Measurements from ENCODE around the gene IP6K1.

The IP6K1 gene

DNA sequence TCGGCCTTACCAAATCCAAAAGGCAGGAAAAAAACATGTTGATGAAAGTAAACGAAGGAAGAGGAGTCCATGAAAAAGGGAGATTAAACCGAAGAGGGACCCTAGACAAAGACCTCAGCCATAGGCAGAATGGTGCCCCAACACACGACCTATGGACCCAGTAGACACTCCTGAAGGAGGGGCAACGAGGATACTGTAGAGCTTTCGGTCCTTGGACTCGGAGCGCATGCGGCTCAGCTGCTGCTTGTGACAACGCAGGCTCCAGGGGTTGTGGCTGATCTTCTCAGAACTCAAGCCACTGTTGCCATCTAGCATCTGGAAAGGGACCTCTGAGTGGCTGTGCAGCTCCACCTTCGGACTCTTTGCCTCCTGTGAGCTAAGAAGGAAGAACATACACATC lies 53.7 kb downstream of the IP6K1 start:
- no peak for DNase-seq
- in situ Hi-C loops (cut with HindIII; ENCODE audit: low pct_ligation_motif_present, low pct_unique_long_range_greater_than_20kb, low sequenced_read_pairs), result no loop called here

- DNase-seq, result no peak
- in situ Hi-C loops (cut with HindIII; ENCODE audit: low pct_ligation_motif_present, low pct_unique_long_range_greater_than_20kb, low sequenced_read_pairs), result no loop called here
Observed at GRCh38 chr3:49729966-49730609, 56.3 kb downstream of the IP6K1 start.

GRCh38 chr3:49727924-49728361 lies 58.4 kb downstream of the IP6K1 start:
- DNase-seq, result no peak
- in situ Hi-C loops (cut with HindIII; ENCODE audit: low pct_ligation_motif_present, low pct_unique_long_range_greater_than_20kb, low sequenced_read_pairs), result no loop called here

DNA sequence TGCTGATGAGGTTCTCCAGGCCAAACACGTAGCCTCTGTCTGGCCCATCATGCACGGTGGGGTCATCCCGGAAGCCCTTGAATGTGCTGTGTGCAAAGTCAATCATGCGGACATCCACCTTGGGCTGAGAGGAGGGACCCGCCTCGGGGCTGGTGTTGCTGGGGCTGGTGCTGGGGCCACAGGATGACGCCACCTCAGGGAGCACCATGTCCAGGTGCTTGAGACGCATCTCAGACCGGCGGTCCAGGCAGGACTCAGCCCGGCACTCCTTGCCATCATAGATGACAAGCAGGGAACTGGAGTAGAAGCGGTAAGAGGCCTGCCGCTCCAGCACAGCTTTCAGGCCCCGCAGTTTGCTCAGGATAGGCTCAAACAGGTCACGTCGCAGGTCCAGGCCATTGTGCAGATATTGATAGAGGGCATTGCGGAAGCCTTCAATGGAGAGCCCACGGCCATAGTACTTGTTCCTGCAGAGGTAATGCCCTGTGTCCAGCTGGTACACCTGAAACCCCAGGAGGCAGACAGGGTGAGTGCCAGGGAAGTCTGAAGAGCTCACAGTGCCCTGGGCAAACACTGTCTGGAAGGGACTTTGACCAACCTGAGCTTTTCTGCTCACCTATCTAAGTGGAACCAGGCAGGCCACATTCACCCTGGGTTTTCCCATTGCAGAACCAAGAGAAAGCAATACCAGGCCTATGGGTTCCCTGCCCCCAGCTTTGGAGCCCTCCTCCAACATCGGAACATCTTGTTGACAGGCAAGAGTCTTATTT lies 59.0 kb downstream of the IP6K1 start:
- no peak for DNase-seq
- in situ Hi-C loops (cut with HindIII; ENCODE audit: low pct_ligation_motif_present, low pct_unique_long_range_greater_than_20kb, low sequenced_read_pairs), result no loop called here

DNA sequence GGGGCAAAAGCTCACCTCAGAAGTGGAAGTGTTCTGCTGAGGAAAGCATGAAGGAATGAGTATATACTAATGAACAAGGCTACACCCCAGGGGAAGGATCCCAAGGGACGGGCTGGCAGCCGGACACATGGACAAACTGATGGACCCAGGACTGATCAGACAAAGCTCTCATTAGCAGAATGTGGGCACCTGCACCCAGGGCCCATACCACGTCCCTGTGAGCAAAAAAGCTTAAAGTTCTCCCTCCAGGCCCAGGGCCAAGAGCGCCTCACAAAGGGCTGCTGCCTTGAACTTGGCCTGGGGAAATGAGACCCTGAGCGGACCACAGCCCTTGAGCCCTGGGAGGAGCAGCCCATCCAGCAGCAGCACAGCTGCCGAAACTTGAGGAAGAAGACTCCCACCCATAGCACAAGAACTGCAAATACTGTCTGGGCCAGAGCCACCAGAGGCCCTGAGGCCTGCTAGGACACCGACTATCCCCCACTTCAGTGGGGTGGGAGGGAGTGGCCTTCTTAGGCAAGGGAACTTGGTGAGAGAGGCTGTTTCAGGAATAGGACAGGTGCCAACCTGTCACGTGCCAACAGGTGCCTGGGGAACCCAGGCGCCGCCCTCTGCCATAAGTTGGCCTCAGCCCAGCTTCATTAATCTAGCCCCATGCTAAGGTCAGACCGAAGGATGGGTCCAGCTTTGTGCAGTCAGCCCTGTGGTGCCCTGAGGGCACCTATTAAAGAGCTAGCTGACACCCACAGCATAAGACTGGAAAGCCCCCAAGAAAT lies 60.2 kb downstream of the IP6K1 start:
- no peak for DNase-seq
- in situ Hi-C loops (cut with HindIII; ENCODE audit: low pct_ligation_motif_present, low pct_unique_long_range_greater_than_20kb, low sequenced_read_pairs), result no loop called here

DNA sequence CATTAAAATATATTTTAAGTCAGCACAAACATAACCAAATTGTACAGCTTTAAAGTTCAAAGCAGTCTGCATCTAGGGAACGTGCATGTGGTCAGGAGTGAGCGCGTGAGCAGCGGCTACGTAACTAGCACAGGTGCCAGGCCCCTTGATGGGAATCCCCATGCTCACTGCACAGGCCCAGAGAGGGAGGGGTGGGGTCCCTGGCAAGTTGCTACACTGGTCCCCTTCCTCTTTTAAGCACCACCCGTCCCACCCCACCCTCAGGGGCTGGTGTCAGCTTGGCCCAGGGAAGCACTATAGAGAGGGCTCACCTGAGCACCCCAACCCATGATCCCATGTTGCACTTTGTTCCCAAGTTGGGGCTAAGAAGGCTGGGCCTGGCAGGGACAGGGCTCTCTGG lies 61.8 kb downstream of the IP6K1 start:
- in situ Hi-C loops (cut with HindIII; ENCODE audit: low pct_ligation_motif_present, low pct_unique_long_range_greater_than_20kb, low sequenced_read_pairs), result no loop called here
- no peak for DNase-seq

DNA sequence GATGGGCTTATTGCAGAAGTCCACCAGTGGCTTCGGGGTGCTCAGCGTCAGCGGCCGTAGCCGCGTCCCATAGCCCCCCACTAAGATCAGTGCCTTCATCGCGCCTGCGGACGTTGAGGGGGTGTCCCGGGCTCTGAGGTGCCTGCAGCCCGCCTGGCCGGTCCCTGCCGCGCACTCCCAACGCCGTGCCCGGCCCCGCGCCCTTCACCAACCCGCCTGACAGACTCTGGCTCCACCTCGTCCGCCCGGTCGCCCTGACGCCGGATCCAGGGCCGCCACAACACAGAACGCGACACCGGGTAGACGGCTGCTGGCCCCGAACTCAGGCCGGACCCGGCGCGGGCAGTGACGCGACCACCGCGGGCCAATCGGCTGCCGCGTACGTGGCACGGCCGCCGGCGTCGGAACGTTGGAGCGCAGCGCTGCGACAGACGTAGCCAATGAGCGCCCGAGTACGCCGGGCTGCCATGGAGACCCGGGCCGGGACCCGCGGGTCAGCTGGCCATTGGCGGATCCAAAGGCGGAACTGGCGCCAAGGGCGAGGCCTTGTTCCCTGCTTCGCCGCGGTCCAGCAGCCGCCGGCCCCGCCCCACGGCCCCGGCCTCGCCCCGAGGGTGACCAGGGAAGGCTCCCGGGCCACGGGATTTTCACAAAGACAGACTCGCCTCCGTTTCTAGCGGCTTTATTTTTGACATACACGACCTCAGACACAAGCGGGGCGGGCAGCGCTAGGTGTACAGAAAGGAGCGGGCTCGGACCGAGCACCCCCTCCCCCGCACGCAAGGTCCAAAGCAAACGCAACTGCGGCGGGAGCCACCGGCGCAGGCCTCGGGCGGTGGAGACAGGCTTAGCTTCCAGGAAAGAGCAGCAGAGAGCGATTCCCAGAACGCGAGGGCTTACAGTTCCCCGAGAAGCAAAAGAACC lies 62.5 kb downstream of the IP6K1 start, which contains the start of gene GMPPB:
TSS of gene GMPPB (minus strand) at position 324 of the 924 bp plus-strand sequence. CDS start at position 99, 225 bp downstream.
- peak; percentile 95 for DNase-seq
- in situ Hi-C loops (cut with HindIII; ENCODE audit: low pct_ligation_motif_present, low pct_unique_long_range_greater_than_20kb, low sequenced_read_pairs), result no loop called here

DNA sequence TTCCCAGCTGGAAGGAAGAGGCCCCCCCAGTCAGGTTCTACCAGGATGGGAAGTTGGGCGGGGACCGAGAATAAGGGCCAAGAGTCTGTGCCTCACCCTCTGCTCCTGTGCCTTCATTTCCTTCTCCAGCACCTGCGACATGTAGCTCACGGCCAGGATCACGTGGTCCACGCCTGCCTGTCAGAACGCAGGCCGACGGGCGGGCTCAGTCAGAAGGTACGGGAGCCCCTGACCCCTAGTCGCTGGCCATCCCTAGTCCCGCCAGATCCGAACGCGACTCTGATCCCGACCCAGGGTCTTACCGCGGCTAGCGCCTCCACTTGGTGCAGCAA lies 63.1 kb downstream of the IP6K1 start:
- DNase-seq, result peak; percentile 31
- in situ Hi-C loops (cut with HindIII; ENCODE audit: low pct_ligation_motif_present, low pct_unique_long_range_greater_than_20kb, low sequenced_read_pairs), result no loop called here

DNA sequence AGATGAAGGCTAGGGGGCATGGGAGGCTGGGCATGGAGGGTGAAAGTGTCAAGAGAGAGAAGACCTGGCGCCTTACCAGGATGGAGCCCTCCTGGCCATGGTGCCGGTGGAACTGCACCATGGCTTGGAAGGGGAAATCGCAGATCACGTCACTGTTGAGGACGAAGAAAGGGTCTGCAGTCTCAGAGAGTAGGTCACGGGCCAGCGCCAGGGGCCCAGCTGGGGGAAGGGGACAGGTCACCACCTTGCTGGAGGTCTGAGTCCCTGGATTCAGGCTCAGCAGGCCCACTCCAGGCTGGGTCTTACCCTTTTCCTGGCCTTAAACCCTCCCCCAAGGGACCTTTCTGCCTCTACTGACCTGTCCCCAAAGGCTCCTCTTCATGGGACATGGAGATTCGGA lies 63.4 kb downstream of the IP6K1 start:
- in situ Hi-C loops (cut with HindIII; ENCODE audit: low pct_ligation_motif_present, low pct_unique_long_range_greater_than_20kb, low sequenced_read_pairs), result no loop called here

GRCh38 chr3:49721896-49722781 lies 64.2 kb downstream of the IP6K1 start:
- no peak for DNase-seq
- in situ Hi-C loops (cut with HindIII; ENCODE audit: low pct_ligation_motif_present, low pct_unique_long_range_greater_than_20kb, low sequenced_read_pairs), result no loop called here

More for the DNA sequence above, 63.4 kb downstream of the IP6K1 start:
- no peak for DNase-seq

GRCh38 chr3:49721596-49721895 lies 64.8 kb downstream of the IP6K1 start:
- in situ Hi-C loops (cut with HindIII; ENCODE audit: low pct_ligation_motif_present, low pct_unique_long_range_greater_than_20kb, low sequenced_read_pairs), result no loop called here
- no peak for DNase-seq

DNA sequence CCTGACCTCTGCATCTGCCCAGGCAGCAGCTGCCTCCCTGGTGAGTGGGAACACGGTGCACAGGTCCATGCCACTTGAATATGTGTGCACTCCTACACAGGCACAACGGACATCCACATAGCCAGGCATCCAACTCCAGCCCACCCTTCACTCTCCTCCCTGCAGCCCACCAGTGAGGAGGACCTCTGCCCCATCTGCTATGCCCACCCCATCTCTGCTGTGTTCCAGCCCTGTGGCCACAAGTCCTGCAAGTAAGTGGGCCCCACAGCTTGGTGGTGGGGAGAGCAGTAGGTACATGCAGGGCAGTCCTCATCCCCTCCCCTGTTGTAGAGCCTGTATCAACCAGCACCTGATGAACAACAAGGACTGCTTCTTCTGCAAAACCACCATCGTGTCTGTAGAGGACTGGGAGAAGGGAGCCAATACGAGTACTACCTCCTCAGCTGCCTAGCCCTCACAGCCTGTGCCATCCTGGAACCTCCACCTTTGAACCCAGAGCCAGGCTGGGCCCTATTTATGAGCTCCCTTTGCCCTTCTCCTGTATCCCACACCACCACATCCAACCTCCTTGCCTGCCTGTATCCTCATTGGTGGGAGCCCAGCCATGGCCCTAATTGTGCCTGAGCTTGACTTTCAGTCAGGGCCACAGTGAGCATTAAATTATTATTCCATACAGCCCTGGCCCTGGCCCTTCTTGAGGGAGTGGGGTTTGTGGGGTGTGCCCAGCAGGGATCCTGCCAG lies 65.3 kb downstream of the IP6K1 start:
- in situ Hi-C loops (cut with HindIII; ENCODE audit: low pct_ligation_motif_present, low pct_unique_long_range_greater_than_20kb, low sequenced_read_pairs), result no loop called here
- no peak for DNase-seq

- DNase-seq, result peak; percentile 90
- in situ Hi-C loops (cut with HindIII; ENCODE audit: low pct_ligation_motif_present, low pct_unique_long_range_greater_than_20kb, low sequenced_read_pairs), result no loop called here
Observed at GRCh38 chr3:49719214-49719884, 67.0 kb downstream of the IP6K1 start, which contains the start of gene AMIGO3. AMIGO3 (minus strand) TSS chr3:49719684; CDS start chr3:49719465, 219 bp downstream.

DNA sequence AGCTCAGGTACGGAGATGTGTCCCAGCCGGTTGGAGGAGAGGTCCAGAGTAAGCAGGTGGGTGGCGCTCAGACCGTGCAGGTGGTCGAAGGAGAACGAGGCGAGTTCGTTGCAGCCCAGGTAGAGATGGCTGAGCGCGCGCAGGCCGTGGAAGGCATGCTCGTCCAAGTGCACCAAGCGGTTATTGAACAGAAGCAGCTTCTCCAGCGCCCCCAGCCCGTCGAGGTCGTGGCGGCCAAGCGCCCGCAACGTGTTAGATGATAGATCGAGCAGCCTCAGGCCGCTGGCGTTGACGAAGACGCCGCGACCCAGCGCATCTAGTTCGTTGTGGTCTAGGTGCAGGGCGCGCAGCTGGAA lies 67.5 kb downstream of the IP6K1 start:
- no peak for DNase-seq

DNA sequence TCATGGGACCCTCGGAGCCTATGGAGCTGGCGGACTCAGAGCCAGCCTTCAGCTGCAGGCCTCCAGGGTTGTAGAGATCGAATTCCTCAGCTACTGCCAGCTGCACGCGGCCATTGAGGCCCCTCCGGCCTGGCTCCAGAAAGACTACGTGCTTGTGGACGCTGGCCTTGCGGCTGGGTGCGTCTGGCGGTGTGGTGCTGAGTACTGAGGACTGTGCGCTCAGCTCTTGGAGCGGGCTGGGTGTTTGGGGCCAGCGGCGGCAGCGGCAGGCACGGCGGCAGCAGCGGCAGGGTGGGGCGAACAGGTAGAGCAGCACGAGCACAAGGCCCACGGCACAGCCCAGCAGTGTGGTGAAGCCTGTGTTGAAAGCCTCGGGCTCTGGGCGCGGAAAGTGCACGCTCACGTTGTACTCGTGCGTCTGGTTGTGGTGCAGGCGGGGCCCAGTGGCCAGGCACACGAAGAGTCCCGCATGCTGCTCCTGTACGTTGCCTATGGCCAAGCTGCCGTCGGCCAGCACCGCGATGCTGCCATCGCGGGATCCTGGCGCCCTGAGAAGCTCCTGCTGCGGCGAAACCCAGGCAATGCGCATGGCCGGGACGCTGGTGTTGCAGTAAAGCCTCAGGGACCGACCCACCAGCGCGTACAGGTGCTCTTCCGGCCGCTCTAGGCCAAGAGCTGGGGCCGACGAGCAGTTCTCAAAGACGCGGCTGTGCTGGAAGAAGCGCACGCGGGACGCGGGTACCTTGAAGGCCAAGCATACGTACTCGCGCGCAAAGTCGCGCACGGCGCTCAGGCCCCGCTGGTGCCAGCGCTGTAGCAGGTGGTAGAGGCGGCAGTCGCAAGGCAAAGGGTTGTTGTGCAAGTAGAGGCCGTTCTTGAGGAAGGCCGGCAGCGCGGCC lies 68.1 kb downstream of the IP6K1 start:
- no peak for DNase-seq
- in situ Hi-C loops (cut with HindIII; ENCODE audit: low pct_ligation_motif_present, low pct_unique_long_range_greater_than_20kb, low sequenced_read_pairs), result no loop called here

More for the DNA sequence above, 67.5 kb downstream of the IP6K1 start:
- in situ Hi-C loops (cut with HindIII; ENCODE audit: low pct_ligation_motif_present, low pct_unique_long_range_greater_than_20kb, low sequenced_read_pairs), result no loop called here
